H9 (cell line): Measurements from ENCODE around the gene ZNF416. TPM values are rescaled to one million over a fixed set of nuclear protein-coding genes. Genes with fewer than 3 reads are reported as not detected.

Source experiments
- DNase-seq: peaks from one replicate; pipeline ENCODE4 v3.0.0-alpha.2; 2017
- H2AFZ ChIP-seq: one replicate; pipeline ENCODE4 v1.6.1; 2013; ENCODE audit warnings: mild to moderate bottlenecking, low read length, control low read depth, moderate library complexity
- H2AK5ac ChIP-seq: 2 replicates; pipeline ENCODE4 v1.6.1; 2013; ENCODE audit warnings: low read length, control low read depth, mixed read lengths; ENCODE audit not compliant: insufficient read length
- H2BK120ac ChIP-seq: one replicate; pipeline ENCODE4 v1.6.1; 2013; ENCODE audit warnings: low read depth, mild to moderate bottlenecking, low read length, control low read depth, inconsistent platforms; ENCODE audit not compliant: poor library complexity, severe bottlenecking
- H2BK12ac ChIP-seq: 2 replicates; pipeline ENCODE4 v1.6.1; 2013; ENCODE audit warnings: low read length, control low read depth, mixed read lengths, low read depth; ENCODE audit not compliant: insufficient read length
- H2BK15ac ChIP-seq: 2 replicates; pipeline ENCODE4 v1.6.1; 2013; ENCODE audit warnings: low read depth, low read length, control low read depth
- H2BK20ac ChIP-seq: one replicate; pipeline ENCODE4 v1.6.1; 2013; ENCODE audit warnings: low read depth, mild to moderate bottlenecking, low read length, control low read depth, inconsistent platforms; ENCODE audit not compliant: poor library complexity, severe bottlenecking
- H2BK5ac ChIP-seq: 2 replicates; pipeline ENCODE4 v1.6.1; 2013; ENCODE audit warnings: low read length, control low read depth, mixed read lengths; ENCODE audit not compliant: insufficient read length
- H3K14ac ChIP-seq: 2 replicates; pipeline ENCODE4 v1.6.1; 2013; ENCODE audit warnings: low read length, control low read depth; ENCODE audit not compliant: insufficient read depth
- H3K18ac ChIP-seq: 2 replicates; pipeline ENCODE4 v1.6.1; 2013; ENCODE audit warnings: low read depth, mild to moderate bottlenecking, mixed read lengths, low read length, control low read depth; ENCODE audit not compliant: insufficient read length
- H3K23ac ChIP-seq: 2 replicates; pipeline ENCODE4 v1.6.1; 2013; ENCODE audit warnings: low read length, control low read depth, mixed read lengths, low read depth; ENCODE audit not compliant: insufficient read length
- H3K23me2 ChIP-seq: 2 replicates; pipeline ENCODE4 v1.6.1; 2013; ENCODE audit warnings: low read depth, mild to moderate bottlenecking, mixed read lengths, low read length, control low read depth; ENCODE audit not compliant: insufficient read length, poor library complexity, severe bottlenecking
- H3K27ac ChIP-seq: 2 replicates; pipeline ENCODE4 v1.5.1; 2013; ENCODE audit warnings: low read length, control low read depth, mixed read lengths, low read depth; ENCODE audit not compliant: insufficient read length
- H3K27me3 ChIP-seq: 2 replicates; pipeline ENCODE4 v1.6.1; 2013; ENCODE audit warnings: low read length, control low read depth, inconsistent platforms; ENCODE audit not compliant: insufficient read depth
- H3K4ac ChIP-seq: 2 replicates; pipeline ENCODE4 v1.6.1; 2013; ENCODE audit warnings: low read depth, mild to moderate bottlenecking, control low read depth, inconsistent platforms, low read length, moderate library complexity
- H3K4me1 ChIP-seq: 2 replicates; pipeline ENCODE4 v1.6.1; 2013; ENCODE audit warnings: low read length, control low read depth, inconsistent platforms; ENCODE audit not compliant: insufficient read depth
- H3K4me2 ChIP-seq: 2 replicates; pipeline ENCODE4 v1.6.1; 2013; ENCODE audit warnings: low read length, control low read depth, mixed read lengths; ENCODE audit not compliant: insufficient read length, insufficient read depth
- H3K56ac ChIP-seq: 2 replicates; pipeline ENCODE4 v1.6.1; 2013; ENCODE audit warnings: low read depth, mild to moderate bottlenecking, mixed read lengths, low read length, control low read depth; ENCODE audit not compliant: insufficient read length
- H3K79me1 ChIP-seq: 2 replicates; pipeline ENCODE4 v1.6.1; 2013; ENCODE audit warnings: low read depth, mild to moderate bottlenecking, moderate library complexity, low read length, control low read depth, inconsistent platforms; ENCODE audit not compliant: insufficient read depth, poor library complexity, severe bottlenecking
- H3K79me2 ChIP-seq: 2 replicates; pipeline ENCODE4 v1.6.1; 2013; ENCODE audit warnings: low read length, control low read depth, inconsistent platforms; ENCODE audit not compliant: insufficient read depth
- H3K9ac ChIP-seq: 2 replicates; pipeline ENCODE4 v1.6.1; 2013; ENCODE audit warnings: low read length, control low read depth, mixed read lengths; ENCODE audit not compliant: insufficient read length; ENCODE audit errors: extremely low read depth
- H3K9me3 ChIP-seq: one replicate; pipeline ENCODE4 v1.6.1; 2013; ENCODE audit warnings: low read depth, low read length, inconsistent platforms; ENCODE audit not compliant: control insufficient read depth
- H3T11ph ChIP-seq: one replicate; pipeline ENCODE4 v1.6.1; 2013; ENCODE audit warnings: mild to moderate bottlenecking, low read length, control low read depth, inconsistent platforms
- H4K20me1 ChIP-seq: one replicate; pipeline ENCODE4 v1.6.1; 2013; ENCODE audit not compliant: control insufficient read depth, insufficient read length, insufficient read depth
- H4K5ac ChIP-seq: 2 replicates; pipeline ENCODE4 v1.6.1; 2013; ENCODE audit warnings: low read depth, mild to moderate bottlenecking, mixed read lengths, low read length, control low read depth; ENCODE audit not compliant: insufficient read length
- H4K8ac ChIP-seq: replicated peaks from 2 replicates; pipeline ENCODE4 v1.6.1; 2013; ENCODE audit warnings: low read length, control low read depth, mixed read lengths, low read depth; ENCODE audit not compliant: insufficient read length
- H4K91ac ChIP-seq: 2 replicates; pipeline ENCODE4 v1.6.1; 2013; ENCODE audit warnings: low read depth, mild to moderate bottlenecking, moderate library complexity, mixed read lengths, low read length, control low read depth; ENCODE audit not compliant: insufficient read length
- H3K27ac Mint-ChIP-seq, 3 experiments: 2 replicates in 2 of 3; 3 replicates in 1 of 3; pipeline ENCODE4 v1.8.0; 2020 to 2021; ENCODE audit warnings: mixed read lengths in 3 of 3, mild to moderate bottlenecking in 1 of 3, moderate library complexity in 1 of 3
- H3K27me3 Mint-ChIP-seq: 2 replicates; pipeline ENCODE4 v1.8.0; 2021; ENCODE audit warnings: low read depth, mild to moderate bottlenecking, moderate library complexity, mixed read lengths
- H3K36me3 Mint-ChIP-seq, 3 experiments: 2 replicates in 2 of 3; 3 replicates in 1 of 3; pipeline ENCODE4 v1.8.0; 2020 to 2021; ENCODE audit warnings: low read depth in 3 of 3, mixed read lengths in 3 of 3; ENCODE audit not compliant: insufficient read depth in 1 of 3
- H3K4me1 Mint-ChIP-seq, 2 experiments: 2 replicates each; pipeline ENCODE4 v1.8.0; 2020; ENCODE audit warnings: mixed read lengths in 2 of 2
- H3K4me3 Mint-ChIP-seq, 2 experiments: 2 replicates in 1 of 2; 3 replicates in 1 of 2; pipeline ENCODE4 v1.8.0; 2020 to 2021; ENCODE audit warnings: mild to moderate bottlenecking in 2 of 2, mixed read lengths in 2 of 2, moderate library complexity in 1 of 2
- H3K9me3 Mint-ChIP-seq, 2 experiments: 2 replicates in 1 of 2; 3 replicates in 1 of 2; pipeline ENCODE4 v1.8.0; 2020; ENCODE audit warnings: mild to moderate bottlenecking in 2 of 2, mixed read lengths in 2 of 2, moderate library complexity in 1 of 2
- CTCF ChIP-seq: fragments of 200-600 bp; sonication (generic); conservative IDR thresholded peaks from 3 replicates; pipeline ENCODE4 v1.8.0; 2021; ENCODE audit warnings: antibody characterized with exemption, mild to moderate bottlenecking
- WGBS: extraction: QIAGEN DNeasy Blood & Tissue Kit; methylation state at CpG from one replicate; pipeline ENCODE4 v1.1.7; 2013; ENCODE audit warnings: missing lambda C conversion rate, low lambda C conversion rate, mixed read lengths; ENCODE audit not compliant: insufficient read length; ENCODE audit errors: extremely low coverage; 5-methylcytosine and 5-hydroxymethylcytosine counted together
- total RNA-seq: library from RNA; stranded (reverse); gene quantifications from 2 replicates; pipeline ENCODE4 v1.2.1, GENCODE V29; 2021

The ZNF416 gene
- total RNA-seq, 1 experiment from 2014 or later = 10.9 TPM

DNA sequence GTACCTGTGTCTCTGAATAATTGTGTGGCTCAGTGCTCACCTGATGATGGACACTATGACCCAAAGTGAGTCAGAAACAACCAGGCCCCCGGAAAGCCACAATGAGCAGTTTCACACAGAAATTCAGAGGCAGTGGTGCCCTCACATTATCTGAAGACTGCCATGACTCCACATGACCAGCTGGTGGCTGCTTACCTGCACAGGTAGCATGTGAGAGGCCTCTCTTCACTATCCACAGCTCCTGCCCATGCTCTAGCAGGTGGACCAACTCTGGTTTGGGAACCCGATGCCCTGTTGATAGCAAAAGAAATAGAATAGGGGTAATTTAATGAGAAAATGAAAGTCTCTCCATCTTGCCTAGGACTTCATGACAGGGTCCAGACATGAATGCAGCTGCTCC is 26.3 kb downstream of the ZNF416 start:
- no CpG with 5 or more reads among the region's 2 CpGs for WGBS
- Mint-ChIP-seq H3K4me3 (no peak overlapping the region), H3K9me3 (peaks cover 15 to 49% of the 10 kb centered on the region in 2 experiments)

More for the DNA sequence above, 26.3 kb downstream of the ZNF416 start:
- H2BK120ac ChIP-seq = no peak overlapping the region
- H3K9ac ChIP-seq = no peak overlapping the region
- no peak overlapping the region for H4K5ac ChIP-seq
- no peaks in the 10 kb centered on the region for H3K79me1 ChIP-seq
- H3K79me2 ChIP-seq = no peaks in the 10 kb centered on the region
- Mint-ChIP-seq H3K27ac (no peak overlapping the region), H3K36me3 (peaks cover 91 to 96% (median 94%) of the 10 kb centered on the region in 3 experiments), H3K4me1 (no peaks in the 10 kb centered on the region), H3K27me3 (no peaks in the 10 kb centered on the region)
- H4K20me1 ChIP-seq = no peaks in the 10 kb centered on the region
- H4K91ac ChIP-seq = no peak overlapping the region
- no peak overlapping the region for H3K27ac ChIP-seq
- no peak overlapping the region for H3K23ac ChIP-seq
- H3K4me1 ChIP-seq = no peaks in the 10 kb centered on the region
- DNase-seq = no peak
- H3K27me3 ChIP-seq = no peaks in the 10 kb centered on the region
- no peak overlapping the region for H3T11ph ChIP-seq
- no peak overlapping the region for H2BK20ac ChIP-seq
- no peak overlapping the region for H2AK5ac ChIP-seq
- no peak overlapping the region for H2BK15ac ChIP-seq
- H2AFZ ChIP-seq = no peak overlapping the region
- TF ChIP-seq CTCF = peak; percentile 31; the same call in 1 of the 3 replicates
- no peak overlapping the region for H4K8ac ChIP-seq
- no peak overlapping the region for H2BK12ac ChIP-seq
- H2BK5ac ChIP-seq = no peak overlapping the region
- peaks cover 6% of the 10 kb centered on the region for H3K9me3 ChIP-seq
- H3K56ac ChIP-seq = no peak overlapping the region
- H3K4ac ChIP-seq = no peak overlapping the region
- no peak overlapping the region for H3K18ac ChIP-seq
- H3K4me2 ChIP-seq = no peak overlapping the region
- H3K23me2 ChIP-seq = no peaks in the 10 kb centered on the region
- H3K14ac ChIP-seq = no peak overlapping the region
